ENCODE results near the gene UACA. TPM values are rescaled to one million over a fixed set of nuclear protein-coding genes. Genes with fewer than 3 reads are reported as not detected.
"Not testable (repeated sequence)": the region's sequence is repeated elsewhere in the genome, so short reads cannot be mapped to it uniquely, and the experiment has no call there.

The UACA gene
- total RNA-seq, 4 donors from 2014 or later = 63.9 to 119 (median 92.4) TPM

- no peak overlapping the region for H3K27ac ChIP-seq
- no peak overlapping the region for H3K4me3 ChIP-seq (replicated peaks in 1 of 3)
- no peaks in the 10 kb centered on the region for H3K27me3 ChIP-seq
- no peaks in the 10 kb centered on the region for H3K9me3 ChIP-seq
- H3K36me3 ChIP-seq = no peaks in the 10 kb centered on the region
- H3K4me1 ChIP-seq = peaks cover 4 to 6% of the 10 kb centered on the region in 2 donors
- WGBS, 2 donors = 48% methylated on average over 4 of the region's 4 CpGs
- intact Hi-C loops (cut with DNase I) = no loop called here
- DNase-seq = no peak
- no peak for TF ChIP-seq CTCF (IDR thresholded peaks at IDR 0.05)
- TF ChIP-seq POLR2A (IDR thresholded peaks at IDR 0.05) = no peak
Measured at GRCh38 chr15:70617076-70617910, 146.1 kb downstream of the UACA start.

- WGBS, 2 donors = 75 to 77% methylated on average over 2 of the region's 2 CpGs
- H3K36me3 ChIP-seq; H3K9me3 ChIP-seq; H3K27ac ChIP-seq; H3K4me1 ChIP-seq; H3K4me3 ChIP-seq (replicated peaks in 1 of 3); intact Hi-C loops (cut with DNase I); H3K27me3 ChIP-seq; DNase-seq: not testable (repeated sequence)
Measured at GRCh38 chr15:70616311-70616756, 147.0 kb downstream of the UACA start.

- DNase-seq = no peak
- intact Hi-C loops (cut with DNase I) = no loop called here
- 92% methylated on average over 9 of the region's 9 CpGs for WGBS, 2 donors
Measured at GRCh38 chr15:70615435-70616310, 147.7 kb downstream of the UACA start.

GRCh38 chr15:70614221-70614620, 149.1 kb downstream of the UACA start:
- Histone ChIP-seq H3K36me3 (no peaks in the 10 kb centered on the region), H3K4me1 (peaks cover 4 to 6% of the 10 kb centered on the region in 2 donors), H3K27ac (no peak overlapping the region), H3K4me3 (replicated peaks in 1 of 3) (no peak overlapping the region), H3K27me3 (no peaks in the 10 kb centered on the region), H3K9me3 (no peaks in the 10 kb centered on the region)
- intact Hi-C loops (cut with DNase I) = no loop called here
- 93 to 94% methylated on average over 3 of the region's 3 CpGs for WGBS, 2 donors
- no peak for DNase-seq
- no peak for TF ChIP-seq CTCF (IDR thresholded peaks at IDR 0.05)
- TF ChIP-seq POLR2A (IDR thresholded peaks at IDR 0.05) = no peak

More at GRCh38 chr15:70615435-70616310, 147.7 kb downstream of the UACA start:
- Histone ChIP-seq H3K27ac (no peak overlapping the region), H3K4me3 (replicated peaks in 1 of 3) (no peak overlapping the region), H3K9me3 (no peaks in the 10 kb centered on the region), H3K4me1 (peaks cover 4 to 6% of the 10 kb centered on the region in 2 donors), H3K36me3 (no peaks in the 10 kb centered on the region), H3K27me3 (no peaks in the 10 kb centered on the region)
- TF ChIP-seq CTCF (IDR thresholded peaks at IDR 0.05) (no peak), POLR2A (IDR thresholded peaks at IDR 0.05) (no peak)

- TF ChIP-seq CTCF (IDR thresholded peaks at IDR 0.05) = no peak
- TF ChIP-seq POLR2A (IDR thresholded peaks at IDR 0.05) = no peak
- intact Hi-C loops (cut with DNase I) = no loop called here
- DNase-seq = no peak
- Histone ChIP-seq H3K4me1 (peaks cover 4 to 6% of the 10 kb centered on the region in 2 donors), H3K4me3 (replicated peaks in 1 of 3) (no peak overlapping the region), H3K36me3 (no peaks in the 10 kb centered on the region), H3K27ac (no peak overlapping the region), H3K27me3 (no peaks in the 10 kb centered on the region), H3K9me3 (no peaks in the 10 kb centered on the region)
- 80 to 90% methylated on average over 2 of the region's 2 CpGs for WGBS, 2 donors
Measured at GRCh38 chr15:70613271-70613670, 150.1 kb downstream of the UACA start.

Data from thyroid gland (tissue), 4 donors.